ENCODE results near the gene SNX7. TPM values are rescaled to one million over a fixed set of nuclear protein-coding genes. Genes with fewer than 3 reads are reported as not detected.

The SNX7 gene
- polyA plus RNA-seq, 1 donor, result 46.6 TPM

- H3K27ac ChIP-seq (ENCODE audit: low read length), result no peak overlapping the region
- H3K9me3 ChIP-seq (ENCODE audit: control insufficient read depth, low read depth, low read length), result no peaks in the 10 kb centered on the region
- H3K36me3 ChIP-seq (ENCODE audit: control insufficient read depth, insufficient read depth, low read length), result peaks cover 8% of the 10 kb centered on the region
- no peaks in the 10 kb centered on the region for H3K4me1 ChIP-seq (ENCODE audit: control insufficient read depth, insufficient read depth, low read length)
- no peak for DNase-seq
- H3K4me3 ChIP-seq (ENCODE audit: low read length), result no peak overlapping the region
- WGBS (ENCODE audit: insufficient coverage, low lambda C conversion rate), result no CpG with 5 or more reads among the region's 2 CpGs
- H3K27me3 ChIP-seq (ENCODE audit: control insufficient read depth, insufficient read depth, low read length), result no peaks in the 10 kb centered on the region
These were observed 31.9 kb downstream of the SNX7 start for GRCh38 chr1:98693385-98693784.

GRCh38 chr1:98696077-98696476 is 34.6 kb downstream of the SNX7 start:
- no peak for DNase-seq
- Histone ChIP-seq H3K36me3 (ENCODE audit: control insufficient read depth, insufficient read depth, low read length) (peaks cover 8% of the 10 kb centered on the region), H3K4me3 (ENCODE audit: low read length) (no peak overlapping the region), H3K9me3 (ENCODE audit: control insufficient read depth, low read depth, low read length) (no peaks in the 10 kb centered on the region), H3K27me3 (ENCODE audit: control insufficient read depth, insufficient read depth, low read length) (no peaks in the 10 kb centered on the region), H3K4me1 (ENCODE audit: control insufficient read depth, insufficient read depth, low read length) (no peaks in the 10 kb centered on the region), H3K27ac (ENCODE audit: low read length) (no peak overlapping the region)
- 77% methylated on average over 2 of the region's 4 CpGs for WGBS (ENCODE audit: insufficient coverage, low lambda C conversion rate)

- H3K27me3 ChIP-seq (ENCODE audit: control insufficient read depth, insufficient read depth, low read length), result no peaks in the 10 kb centered on the region
- WGBS (ENCODE audit: insufficient coverage, low lambda C conversion rate), result 80% methylated on average over 1 of the region's 1 CpG
- no peak overlapping the region for H3K4me3 ChIP-seq (ENCODE audit: low read length)
- no peaks in the 10 kb centered on the region for H3K9me3 ChIP-seq (ENCODE audit: control insufficient read depth, low read depth, low read length)
- no peak for DNase-seq
- no peaks in the 10 kb centered on the region for H3K4me1 ChIP-seq (ENCODE audit: control insufficient read depth, insufficient read depth, low read length)
- H3K36me3 ChIP-seq (ENCODE audit: control insufficient read depth, insufficient read depth, low read length), result peaks cover 8% of the 10 kb centered on the region
- no peak overlapping the region for H3K27ac ChIP-seq (ENCODE audit: low read length)
These were observed 36.3 kb downstream of the SNX7 start for GRCh38 chr1:98697781-98698180.

GRCh38 chr1:98698625-98699024 is 37.1 kb downstream of the SNX7 start:
- no peaks in the 10 kb centered on the region for H3K4me1 ChIP-seq (ENCODE audit: control insufficient read depth, insufficient read depth, low read length)
- WGBS (ENCODE audit: insufficient coverage, low lambda C conversion rate), result no CpG with 5 or more reads among the region's 3 CpGs
- H3K27ac ChIP-seq (ENCODE audit: low read length), result no peak overlapping the region
- no peak overlapping the region for H3K4me3 ChIP-seq (ENCODE audit: low read length)
- DNase-seq, result no peak
- H3K9me3 ChIP-seq (ENCODE audit: control insufficient read depth, low read depth, low read length), result no peaks in the 10 kb centered on the region
- peaks cover 11% of the 10 kb centered on the region for H3K36me3 ChIP-seq (ENCODE audit: control insufficient read depth, insufficient read depth, low read length)
- no peaks in the 10 kb centered on the region for H3K27me3 ChIP-seq (ENCODE audit: control insufficient read depth, insufficient read depth, low read length)

- H3K27me3 ChIP-seq (ENCODE audit: control insufficient read depth, insufficient read depth, low read length), result no peaks in the 10 kb centered on the region
- DNase-seq, result no peak
- peaks cover 4% of the 10 kb centered on the region for H3K4me1 ChIP-seq (ENCODE audit: control insufficient read depth, insufficient read depth, low read length)
- H3K36me3 ChIP-seq (ENCODE audit: control insufficient read depth, insufficient read depth, low read length), result peaks cover 13% of the 10 kb centered on the region
- no peak overlapping the region for H3K4me3 ChIP-seq (ENCODE audit: low read length)
- H3K9me3 ChIP-seq (ENCODE audit: control insufficient read depth, low read depth, low read length), result no peaks in the 10 kb centered on the region
- H3K27ac ChIP-seq (ENCODE audit: low read length), result no peak overlapping the region
These were observed 38.7 kb downstream of the SNX7 start for GRCh38 chr1:98700228-98700627.

- Histone ChIP-seq H3K4me1 (ENCODE audit: control insufficient read depth, insufficient read depth, low read length) (peaks cover 10% of the 10 kb centered on the region), H3K4me3 (ENCODE audit: low read length) (no peak overlapping the region), H3K27me3 (ENCODE audit: control insufficient read depth, insufficient read depth, low read length) (no peaks in the 10 kb centered on the region), H3K36me3 (ENCODE audit: control insufficient read depth, insufficient read depth, low read length) (peaks cover 9% of the 10 kb centered on the region), H3K27ac (ENCODE audit: low read length) (no peak overlapping the region), H3K9me3 (ENCODE audit: control insufficient read depth, low read depth, low read length) (no peaks in the 10 kb centered on the region)
- DNase-seq, result no peak
- WGBS (ENCODE audit: insufficient coverage, low lambda C conversion rate), result no CpG with 5 or more reads among the region's 1 CpG
These were observed 41.5 kb downstream of the SNX7 start for GRCh38 chr1:98702976-98703375.

GRCh38 chr1:98704474-98704873 is 43.0 kb downstream of the SNX7 start:
- peaks cover 5% of the 10 kb centered on the region for H3K36me3 ChIP-seq (ENCODE audit: control insufficient read depth, insufficient read depth, low read length)
- DNase-seq, result peak in 1 of 2 donors; percentile 25
- H3K9me3 ChIP-seq (ENCODE audit: control insufficient read depth, low read depth, low read length), result no peaks in the 10 kb centered on the region
- no peak overlapping the region for H3K4me3 ChIP-seq (ENCODE audit: low read length)
- peak overlapping the region; percentile 63 for H3K27ac ChIP-seq (ENCODE audit: low read length)
- no peaks in the 10 kb centered on the region for H3K27me3 ChIP-seq (ENCODE audit: control insufficient read depth, insufficient read depth, low read length)
- 38% methylated on average over 1 of the region's 4 CpGs for WGBS (ENCODE audit: insufficient coverage, low lambda C conversion rate)
- peaks cover 10% of the 10 kb centered on the region for H3K4me1 ChIP-seq (ENCODE audit: control insufficient read depth, insufficient read depth, low read length)

GRCh38 chr1:98704971-98705370 is 43.5 kb downstream of the SNX7 start:
- no CpG with 5 or more reads among the region's 1 CpG for WGBS (ENCODE audit: insufficient coverage, low lambda C conversion rate)

GRCh38 chr1:98705591-98705990 is 44.1 kb downstream of the SNX7 start:
- WGBS (ENCODE audit: insufficient coverage, low lambda C conversion rate), result no CpG with 5 or more reads among the region's 2 CpGs
- DNase-seq, result peak; percentile 66 to 86
- Histone ChIP-seq H3K36me3 (ENCODE audit: control insufficient read depth, insufficient read depth, low read length) (peaks cover 5% of the 10 kb centered on the region), H3K27me3 (ENCODE audit: control insufficient read depth, insufficient read depth, low read length) (no peaks in the 10 kb centered on the region), H3K4me3 (ENCODE audit: low read length) (no peak overlapping the region), H3K4me1 (ENCODE audit: control insufficient read depth, insufficient read depth, low read length) (peaks cover 10% of the 10 kb centered on the region), H3K27ac (ENCODE audit: low read length) (peak overlapping the region; percentile 63), H3K9me3 (ENCODE audit: control insufficient read depth, low read depth, low read length) (no peaks in the 10 kb centered on the region)

More at GRCh38 chr1:98704971-98705370, 43.5 kb downstream of the SNX7 start:
- H3K9me3 ChIP-seq (ENCODE audit: control insufficient read depth, low read depth, low read length), result no peaks in the 10 kb centered on the region
- H3K4me1 ChIP-seq (ENCODE audit: control insufficient read depth, insufficient read depth, low read length), result peaks cover 10% of the 10 kb centered on the region
- no peaks in the 10 kb centered on the region for H3K27me3 ChIP-seq (ENCODE audit: control insufficient read depth, insufficient read depth, low read length)
- DNase-seq, result peak; percentile 16 to 66
- no peak overlapping the region for H3K4me3 ChIP-seq (ENCODE audit: low read length)
- H3K27ac ChIP-seq (ENCODE audit: low read length), result peak overlapping the region; percentile 63
- peaks cover 5% of the 10 kb centered on the region for H3K36me3 ChIP-seq (ENCODE audit: control insufficient read depth, insufficient read depth, low read length)

GRCh38 chr1:98706173-98706843 is 44.8 kb downstream of the SNX7 start:
- H3K4me1 ChIP-seq (ENCODE audit: control insufficient read depth, insufficient read depth, low read length), result peaks cover 10% of the 10 kb centered on the region
- no peaks in the 10 kb centered on the region for H3K9me3 ChIP-seq (ENCODE audit: control insufficient read depth, low read depth, low read length)
- peak overlapping the region; percentile 47 for H3K27ac ChIP-seq (ENCODE audit: low read length)
- H3K27me3 ChIP-seq (ENCODE audit: control insufficient read depth, insufficient read depth, low read length), result no peaks in the 10 kb centered on the region
- WGBS (ENCODE audit: insufficient coverage, low lambda C conversion rate), result 49% methylated on average over 2 of the region's 4 CpGs
- no peak overlapping the region for H3K4me3 ChIP-seq (ENCODE audit: low read length)
- no peak for DNase-seq
- peaks cover 6% of the 10 kb centered on the region for H3K36me3 ChIP-seq (ENCODE audit: control insufficient read depth, insufficient read depth, low read length)

- no peak for DNase-seq
- H3K4me1 ChIP-seq (ENCODE audit: control insufficient read depth, insufficient read depth, low read length), result peaks cover 10% of the 10 kb centered on the region
- H3K27ac ChIP-seq (ENCODE audit: low read length), result no peak overlapping the region
- no peak overlapping the region for H3K4me3 ChIP-seq (ENCODE audit: low read length)
- H3K27me3 ChIP-seq (ENCODE audit: control insufficient read depth, insufficient read depth, low read length), result no peaks in the 10 kb centered on the region
- H3K9me3 ChIP-seq (ENCODE audit: control insufficient read depth, low read depth, low read length), result no peaks in the 10 kb centered on the region
- peaks cover 9% of the 10 kb centered on the region for H3K36me3 ChIP-seq (ENCODE audit: control insufficient read depth, insufficient read depth, low read length)
These were observed 46.0 kb downstream of the SNX7 start for GRCh38 chr1:98707556-98707955.

Measured in large intestine (tissue), 3 donors.